Kidney (tissue), 22 donors: ENCODE data around the gene MON1A. TPM values are rescaled to one million over a fixed set of nuclear protein-coding genes. Genes with fewer than 3 reads are reported as not detected.

ENCODE experiments used
- DNase-seq, 5 donors: peaks; one replicate each; pipeline ENCODE4 v3.0.0-alpha.2; 2013 to 2020
- FAIRE-seq: peaks from 2 replicates; lab custom pipeline; 2012; peaks lifted over from hg19 to GRCh38; lab: Jason Lieb, UNC
- H3K27ac ChIP-seq, 2 donors: one replicate each; pipeline ENCODE4 v1.7.0; 2013; ENCODE audit warnings: low read depth in 2 of 2, low read length in 2 of 2, inconsistent platforms in 1 of 2
- H3K27me3 ChIP-seq: one replicate; pipeline ENCODE4 v1.7.1; 2013; ENCODE audit warnings: low read length, inconsistent platforms; ENCODE audit not compliant: control insufficient read depth, insufficient read depth
- H3K36me3 ChIP-seq, 3 donors: one replicate each; pipeline versions ENCODE4 v1.7.0 to v1.7.1; 2013; ENCODE audit warnings: low read length in 3 of 3, control low read depth in 1 of 3, inconsistent platforms in 1 of 3; ENCODE audit not compliant: insufficient read depth in 3 of 3, control insufficient read depth in 2 of 3
- H3K4me1 ChIP-seq, 3 donors: one replicate each; pipeline versions ENCODE4 v1.7.0 to v1.7.1; 2013; ENCODE audit warnings: low read length in 3 of 3, inconsistent platforms in 1 of 3, low read depth in 1 of 3; ENCODE audit not compliant: control insufficient read depth in 2 of 3, insufficient read depth in 2 of 3
- H3K4me3 ChIP-seq, 3 donors: one replicate each; pipeline versions ENCODE4 v1.7.0 to v1.8.1; 2013; ENCODE audit warnings: low read length in 3 of 3, control low read depth in 1 of 3, inconsistent platforms in 1 of 3
- H3K9ac ChIP-seq, 3 donors: one replicate each; pipeline versions ENCODE4 v1.7.0 to v1.7.1; 2013; ENCODE audit warnings: low read length in 3 of 3, control low read depth in 1 of 3, inconsistent platforms in 1 of 3
- H3K9me3 ChIP-seq, 3 donors: one replicate each; pipeline versions ENCODE4 v1.7.0 to v1.7.1; 2013; ENCODE audit warnings: low read length in 3 of 3, control low read depth in 1 of 3, inconsistent platforms in 1 of 3; ENCODE audit not compliant: control insufficient read depth in 2 of 3, insufficient read depth in 1 of 3
- CTCF ChIP-seq: IDR thresholded peaks from 3 replicates; pipeline ENCODE4 v1.5.1; 2012; ENCODE audit warnings: mild to moderate bottlenecking, moderate library complexity, borderline replicate concordance; ENCODE audit not compliant: insufficient read depth; ENCODE audit errors: extremely low read depth
- intact Hi-C: fragments of 100-400 bp; cut with DNase I; formaldehyde crosslinking; loops from one replicate; pipeline ENCODE4 v1.11.1; 2022
- long read RNA-seq, 10 donors: library from polyadenylated mRNA in 1 of 10; unstranded in 1 of 10; transcript quantifications; one replicate each; pipeline ENCODE4 v2.0.0 and lab custom pipeline, GENCODE V29; 2021 to 2026
- polyA plus RNA-seq: library from polyadenylated mRNA; stranded (reverse); fragments of 350-450 nt; fragmentation: Illumina TruSeq; extraction: RNeasy Lipid Tissue Mini Kit (QIAGEN cat#74804); gene quantifications from one replicate; pipeline ENCODE4 v1.2.3, GENCODE V29; 2014; ENCODE audit warnings: low read depth, low replicate concordance; ENCODE audit not compliant: insufficient read depth
- total RNA-seq: library from RNA; stranded (reverse); fragmentation: NEBNext Ultra II Directional; extraction: Animal tissue kit (Norgen Biotek cat#: 25700); gene quantifications from one replicate; pipeline ENCODE4 v1.2.1, GENCODE V29; 2021
- donor health status: control.
- donor health status: control.
- donor health status: control.
- donor health status: control.
- donor health status: control.
- donor health status: DM: yes; HTN: yes; CAD: no.
- donor health status: Normal renal cell carcinoma (clear cell type).

Gene MON1A
- total RNA-seq: 7.4 TPM
- polyA plus RNA-seq: 16.4 TPM
- long read RNA-seq, donor 1, partial matches to known transcripts: 0 of 1 reads
- long read RNA-seq, donor 1, other reads (novel, unspliced or antisense): 0 of 1 reads
- long read RNA-seq, donor 2: 0 reads
- long read RNA-seq, donor 3, partial matches to known transcripts: 0 of 3 reads
- long read RNA-seq, donor 3, other reads (novel, unspliced or antisense): 0 of 3 reads
- long read RNA-seq, donor 4, partial matches to known transcripts: 0 of 4 reads
- long read RNA-seq, donor 4, other reads (novel, unspliced or antisense): 0 of 4 reads
- long read RNA-seq, donor 5, partial matches to known transcripts: 0 of 1 reads
- long read RNA-seq, donor 5, other reads (novel, unspliced or antisense): 0 of 1 reads
- long read RNA-seq, donor 6, partial matches to known transcripts: 0 of 3 reads
- long read RNA-seq, donor 6, other reads (novel, unspliced or antisense): 0 of 3 reads
- long read RNA-seq, donor 7, partial matches to known transcripts: 2 of 9 reads
- long read RNA-seq, donor 7, other reads (novel, unspliced or antisense): 1 of 9 reads
- long read RNA-seq, donor 8, partial matches to known transcripts: 0 of 4 reads
- long read RNA-seq, donor 8, other reads (novel, unspliced or antisense): 0 of 4 reads
- long read RNA-seq, donor 9, partial matches to known transcripts: 0 of 2 reads
- long read RNA-seq, donor 9, other reads (novel, unspliced or antisense): 0 of 2 reads
- long read RNA-seq, donor 10, partial matches to known transcripts: 0 of 1 reads
- long read RNA-seq, donor 10, other reads (novel, unspliced or antisense): 0 of 1 reads

GRCh38 chr3:49929291-49930167 is at the start of gene MON1A:
MON1A (minus strand) TSS chr3:49929811; CDS start chr3:49913346, 16,465 bp downstream.
- H3K27me3 ChIP-seq: no peaks in the 10 kb centered on the region
- H3K9me3 ChIP-seq: no peaks in the 10 kb centered on the region
- H3K27ac ChIP-seq: peak within 1 kb of the TSS; percentile 87 to 95
- no peaks in the 10 kb centered on the region for H3K36me3 ChIP-seq
- peaks cover 3 to 14% (median 8%) of the 10 kb centered on the region in 3 donors for H3K4me1 ChIP-seq
- DNase-seq (peak; percentile 94 to 98 (median 95)), FAIRE-seq (no peak)
- H3K9ac ChIP-seq: peak within 1 kb of the TSS; percentile 30 to 80 (median 37)
- intact Hi-C loops: no loop called here
- H3K4me3 ChIP-seq: peak within 1 kb of the TSS; percentile 70 to 92 (median 75)
- no peak for TF ChIP-seq CTCF

DNA sequence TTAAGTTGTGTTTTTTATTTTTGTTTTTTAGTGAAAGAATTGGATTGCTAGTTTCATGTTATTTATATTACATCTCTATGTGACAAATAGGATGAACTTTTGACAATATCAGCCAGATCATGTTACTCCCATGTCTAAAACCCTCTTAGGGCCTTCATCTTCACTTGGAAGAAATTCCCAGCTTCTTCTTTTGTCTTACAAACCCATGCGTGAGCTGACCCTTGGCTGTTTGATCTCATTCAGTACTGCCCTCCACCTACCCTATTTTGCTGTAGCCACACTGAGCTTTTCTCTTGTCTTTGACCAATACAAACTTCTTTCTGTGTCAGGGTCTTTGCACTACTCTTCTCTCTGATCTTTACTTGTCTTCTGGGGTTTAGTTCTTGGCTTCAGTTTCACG is 47.3 kb upstream of the MON1A start:
- Histone ChIP-seq H3K9me3 (no peaks in the 10 kb centered on the region), H3K27me3 (no peaks in the 10 kb centered on the region), H3K4me1 (no peaks in the 10 kb centered on the region), H3K4me3 (no peak overlapping the region), H3K27ac (no peak overlapping the region), H3K36me3 (peaks cover 2 to 14% (median 8%) of the 10 kb centered on the region in 3 donors), H3K9ac (no peak overlapping the region)
- intact Hi-C loops: no loop called here
- FAIRE-seq (no peak), DNase-seq (no peak)
- TF ChIP-seq CTCF: no peak

DNA sequence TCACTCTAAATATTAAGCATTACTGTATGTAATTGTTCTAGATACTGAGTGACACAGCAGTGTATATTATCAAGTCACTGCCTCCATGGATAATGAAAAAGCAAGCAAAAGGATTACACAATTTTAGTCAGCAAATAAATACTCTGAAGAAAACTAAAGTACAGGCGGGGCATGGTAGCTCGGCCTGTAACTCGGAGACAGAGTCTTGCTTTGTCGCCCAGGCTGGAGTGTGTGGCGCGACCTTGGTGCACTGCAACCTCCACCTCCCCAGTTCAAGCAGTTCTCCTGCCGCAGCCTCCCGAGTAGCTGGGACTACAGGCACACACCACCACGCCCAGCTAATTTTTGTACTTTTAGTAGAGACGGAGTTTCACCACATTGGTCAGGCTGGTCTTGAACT is 43.0 kb upstream of the MON1A start:
- H3K4me3 ChIP-seq: no peak overlapping the region
- H3K27me3 ChIP-seq: no peaks in the 10 kb centered on the region
- no peaks in the 10 kb centered on the region for H3K4me1 ChIP-seq
- no peaks in the 10 kb centered on the region for H3K9me3 ChIP-seq
- no peak overlapping the region for H3K9ac ChIP-seq
- peaks cover 0 to 9% (median 4%) of the 10 kb centered on the region in 3 donors for H3K36me3 ChIP-seq
- FAIRE-seq (no peak), DNase-seq (no peak)
- intact Hi-C loops: no loop called here
- no peak overlapping the region for H3K27ac ChIP-seq
- no peak for TF ChIP-seq CTCF
